Lung (tissue), 12 donors: ENCODE data around the gene HAX1. TPM values are rescaled to one million over a fixed set of nuclear protein-coding genes. Genes with fewer than 3 reads are reported as not detected.
"Not testable (repeated sequence)": the region's sequence is repeated elsewhere in the genome, so short reads cannot be mapped to it uniquely, and the experiment has no call there.

Experiments used
- ATAC-seq: fragments of 200-7000 bp; cut with Tn5 transposase; one replicate; pipeline ENCODE4 v1.9.1; 2020; ENCODE audit warnings: moderate number of reproducible peaks; ENCODE audit not compliant: insufficient read depth, low FRiP score
- DNase-seq, 3 donors: peaks; one replicate each; pipeline ENCODE4 v3.0.0-alpha.2; 2013 to 2017
- H3K27ac ChIP-seq, 2 donors: one replicate each; pipeline ENCODE4 v1.5.1; 2013; ENCODE audit warnings: mild to moderate bottlenecking in 2 of 2, moderate library complexity in 2 of 2, control low read depth in 1 of 2, inconsistent platforms in 1 of 2, low read depth in 1 of 2, low read length in 1 of 2
- H3K27me3 ChIP-seq, 3 donors: one replicate each; pipeline ENCODE4 v1.5.1; 2013; ENCODE audit warnings: low read length in 2 of 3; ENCODE audit not compliant: control insufficient read depth in 3 of 3, insufficient read depth in 3 of 3
- H3K36me3 ChIP-seq, 4 donors: one replicate each; pipeline ENCODE4 v1.5.1; 2013; ENCODE audit warnings: low read length in 4 of 4, mild to moderate bottlenecking in 1 of 4, moderate library complexity in 1 of 4; ENCODE audit not compliant: control insufficient read depth in 4 of 4, insufficient read depth in 4 of 4
- H3K4me1 ChIP-seq, 5 donors: one replicate each; pipeline ENCODE4 v1.5.1; 2013; ENCODE audit warnings: low read length in 5 of 5, mild to moderate bottlenecking in 2 of 5, moderate library complexity in 1 of 5; ENCODE audit not compliant: control insufficient read depth in 5 of 5, insufficient read depth in 5 of 5
- H3K4me3 ChIP-seq: one replicate; pipeline ENCODE4 v1.5.1; 2013; ENCODE audit warnings: mild to moderate bottlenecking, control low read depth, moderate library complexity
- H3K9ac ChIP-seq, 2 donors: one replicate each; pipeline ENCODE4 v1.5.1; 2013; ENCODE audit warnings: low read length in 2 of 2, control low read depth in 1 of 2; ENCODE audit not compliant: insufficient read depth in 1 of 2
- H3K9me3 ChIP-seq, 4 donors: one replicate each; pipeline ENCODE4 v1.5.1; 2013; ENCODE audit warnings: low read length in 3 of 4, mild to moderate bottlenecking in 1 of 4, moderate library complexity in 1 of 4; ENCODE audit not compliant: control insufficient read depth in 4 of 4, insufficient read depth in 3 of 4
- WGBS, 2 donors: extraction: QIAGEN DNeasy Blood & Tissue Kit; methylation state at CpG; one replicate each; pipeline ENCODE4 v1.1.7; 2013; 5-methylcytosine and 5-hydroxymethylcytosine counted together
- polyA plus RNA-seq, 2 donors: library from polyadenylated mRNA; stranded (reverse); fragments of 200-250 nt; gene quantifications; one replicate each; pipeline ENCODE4 v1.2.1, GENCODE V29; 2013
- total RNA-seq, 2 donors: library from RNA; depleted of rRNA in 1 of 2; stranded (reverse); fragments of >200 nt in 1 of 2; gene quantifications; one replicate each; pipeline ENCODE4 v1.2.1, GENCODE V29; 2014 to 2021
- TF ChIP-seq, protein P1 (sequence below): IDR thresholded peaks from 2 replicates; pipeline ENCODE4 v1.5.1; 2012; ENCODE audit warnings: mild to moderate bottlenecking; ENCODE audit errors: control extremely low read depth, extremely low read depth
- donor health status: control.
- donor health status: control.
- donor health status: Bipolar disorder and iron deficiency.
- donor health status: healthy.
- donor health status: DM: yes; HTN: yes; CAD: no.

The HAX1 gene
- total and polyA plus RNA-seq, 4 donors, result 42.7 to 168 (median 89.5) TPM

DNA sequence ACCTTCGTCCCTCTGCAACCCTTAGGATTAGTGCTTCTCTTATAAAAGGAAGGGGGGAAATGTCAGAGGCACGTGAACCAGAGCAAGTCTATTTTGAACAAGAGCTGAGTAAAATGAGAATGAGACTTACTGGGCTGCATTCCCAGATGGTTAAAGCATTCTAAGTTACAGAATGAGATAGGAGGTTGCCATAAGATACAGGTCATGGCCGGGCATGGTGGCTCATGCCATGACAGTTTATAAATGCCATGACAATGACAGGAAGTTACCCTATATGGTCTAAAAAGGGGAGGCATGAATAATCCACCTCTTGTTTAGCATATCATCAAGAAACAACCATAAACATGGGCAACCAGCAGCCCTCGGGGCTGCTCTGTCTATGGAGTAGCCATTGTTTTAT is 46.0 kb downstream of the HAX1 start:
- no peak overlapping the region for H3K4me3 ChIP-seq
- H3K9ac ChIP-seq, result no peak overlapping the region
- H3K9me3 ChIP-seq, result no peaks in the 10 kb centered on the region
- DNase-seq, result no peak
- ATAC-seq, result no peak
- WGBS, 2 donors, result 78 to 85% methylated on average over 4 of the region's 4 CpGs
- H3K4me1 ChIP-seq, result no peaks in the 10 kb centered on the region
- no peaks in the 10 kb centered on the region for H3K27me3 ChIP-seq
- H3K27ac ChIP-seq, result no peak overlapping the region
- TF ChIP-seq, protein P1, sequence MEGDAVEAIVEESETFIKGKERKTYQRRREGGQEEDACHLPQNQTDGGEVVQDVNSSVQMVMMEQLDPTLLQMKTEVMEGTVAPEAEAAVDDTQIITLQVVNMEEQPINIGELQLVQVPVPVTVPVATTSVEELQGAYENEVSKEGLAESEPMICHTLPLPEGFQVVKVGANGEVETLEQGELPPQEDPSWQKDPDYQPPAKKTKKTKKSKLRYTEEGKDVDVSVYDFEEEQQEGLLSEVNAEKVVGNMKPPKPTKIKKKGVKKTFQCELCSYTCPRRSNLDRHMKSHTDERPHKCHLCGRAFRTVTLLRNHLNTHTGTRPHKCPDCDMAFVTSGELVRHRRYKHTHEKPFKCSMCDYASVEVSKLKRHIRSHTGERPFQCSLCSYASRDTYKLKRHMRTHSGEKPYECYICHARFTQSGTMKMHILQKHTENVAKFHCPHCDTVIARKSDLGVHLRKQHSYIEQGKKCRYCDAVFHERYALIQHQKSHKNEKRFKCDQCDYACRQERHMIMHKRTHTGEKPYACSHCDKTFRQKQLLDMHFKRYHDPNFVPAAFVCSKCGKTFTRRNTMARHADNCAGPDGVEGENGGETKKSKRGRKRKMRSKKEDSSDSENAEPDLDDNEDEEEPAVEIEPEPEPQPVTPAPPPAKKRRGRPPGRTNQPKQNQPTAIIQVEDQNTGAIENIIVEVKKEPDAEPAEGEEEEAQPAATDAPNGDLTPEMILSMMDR, result no peak
- H3K36me3 ChIP-seq, result no peaks in the 10 kb centered on the region

- Histone ChIP-seq H3K36me3 (no peaks in the 10 kb centered on the region), H3K27me3 (no peaks in the 10 kb centered on the region), H3K27ac (no peak within 1 kb of the TSS), H3K9ac (no peak within 1 kb of the TSS), H3K4me1 (peaks cover 0 to 6% (median 0%) of the 10 kb centered on the region in 5 donors), H3K4me3 (no peak within 1 kb of the TSS), H3K9me3 (no peaks in the 10 kb centered on the region)
- peak in 1 of 3 donors; percentile 41 for DNase-seq
- WGBS, 2 donors, result 27 to 36% methylated on average over 9 of the region's 9 CpGs
- ATAC-seq, result no peak
- TF ChIP-seq, protein P1, result no peak
These were observed 48.6 kb downstream of the HAX1 start, which contains the start of gene AQP10 for GRCh38 chr1:154320882-154321608. Gene AQP10 (plus strand): TSS chr1:154321093. CDS start chr1:154321156, 63 bp downstream.

- DNase-seq, H3K9ac ChIP-seq, H3K36me3 ChIP-seq, H3K27ac ChIP-seq, H3K4me3 ChIP-seq, H3K9me3 ChIP-seq, ATAC-seq, H3K27me3 ChIP-seq: not testable (repeated sequence)
- peaks cover 0 to 11% (median 3%) of the 10 kb centered on the region in 5 donors for H3K4me1 ChIP-seq
These were observed 49.1 kb downstream of the HAX1 start for GRCh38 chr1:154321609-154321934.

DNA sequence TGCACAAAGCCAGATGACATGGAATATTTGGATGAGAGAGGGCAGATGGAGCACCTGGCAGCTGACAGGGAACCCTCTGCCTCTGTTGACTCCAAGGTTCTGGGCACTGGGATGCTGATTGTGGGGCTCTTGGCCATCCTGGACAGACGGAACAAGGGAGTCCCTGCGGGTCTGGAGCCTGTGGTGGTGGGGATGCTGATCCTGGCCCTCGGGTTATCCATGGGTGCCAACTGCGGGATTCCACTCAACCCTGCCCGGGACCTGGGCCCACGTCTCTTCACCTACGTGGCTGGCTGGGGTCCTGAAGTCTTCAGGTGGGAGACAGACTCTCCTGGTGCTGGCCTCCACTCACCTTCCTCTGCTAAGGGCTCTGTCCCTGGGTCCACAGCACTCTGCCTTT is 51.1 kb downstream of the HAX1 start:
- DNase-seq, result no peak
- Histone ChIP-seq H3K27me3 (no peaks in the 10 kb centered on the region), H3K27ac (no peak overlapping the region), H3K36me3 (no peaks in the 10 kb centered on the region), H3K4me3 (no peak overlapping the region), H3K9ac (no peak overlapping the region), H3K4me1 (peaks cover 8 to 26% (median 18%) of the 10 kb centered on the region in 5 donors), H3K9me3 (no peaks in the 10 kb centered on the region)
- ATAC-seq, result no peak
- WGBS, 2 donors, result 91 to 93% methylated on average over 7 of the region's 7 CpGs
- TF ChIP-seq, protein P1, result no peak
